Measurements from ENCODE around the gene SPEF1. TPM values are rescaled to one million over a fixed set of nuclear protein-coding genes. Genes with fewer than 3 reads are reported as not detected.
A peak's percentile ranks its signal among the peaks of the same experiment; 100 is the strongest.

Gene SPEF1
- total RNA-seq, 4 donors from 2014 or later: not detected

DNA sequence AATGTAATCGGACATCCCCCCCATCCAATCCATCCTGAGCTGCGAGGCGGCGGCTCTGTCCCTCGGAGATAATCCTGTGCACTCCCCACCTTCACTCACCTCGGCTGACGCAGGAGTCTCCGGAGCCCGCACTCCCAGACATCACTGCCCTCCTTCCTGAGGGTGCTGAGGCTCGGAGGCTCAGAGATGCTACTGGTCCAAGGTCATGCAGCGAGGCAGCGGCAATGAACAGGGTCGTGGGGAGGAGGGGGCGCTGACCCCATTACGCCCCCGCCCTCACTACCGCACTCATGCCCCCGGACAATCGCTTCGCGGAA lies 14.2 kb downstream of the SPEF1 start:
- DNase-seq (ENCODE audit: low spot score in 2 of 2): peak in 1 of 2 donors; percentile 75
- no peaks in the 10 kb centered on the region for H3K36me3 ChIP-seq
- no peaks in the 10 kb centered on the region for H3K9me3 ChIP-seq
- peaks cover 39% of the 10 kb centered on the region for H3K4me1 ChIP-seq
- WGBS: 1% methylated on average over 14 of the region's 21 CpGs
- H3K27me3 ChIP-seq: no peaks in the 10 kb centered on the region
- TF ChIP-seq POLR2A (IDR thresholded peaks at IDR 0.05) (no peak), EP300 (IDR thresholded peaks at IDR 0.05) (no peak)
- no peak overlapping the region for H3K27ac ChIP-seq
- peak overlapping the region; percentile 64 for H3K4me3 ChIP-seq

DNA sequence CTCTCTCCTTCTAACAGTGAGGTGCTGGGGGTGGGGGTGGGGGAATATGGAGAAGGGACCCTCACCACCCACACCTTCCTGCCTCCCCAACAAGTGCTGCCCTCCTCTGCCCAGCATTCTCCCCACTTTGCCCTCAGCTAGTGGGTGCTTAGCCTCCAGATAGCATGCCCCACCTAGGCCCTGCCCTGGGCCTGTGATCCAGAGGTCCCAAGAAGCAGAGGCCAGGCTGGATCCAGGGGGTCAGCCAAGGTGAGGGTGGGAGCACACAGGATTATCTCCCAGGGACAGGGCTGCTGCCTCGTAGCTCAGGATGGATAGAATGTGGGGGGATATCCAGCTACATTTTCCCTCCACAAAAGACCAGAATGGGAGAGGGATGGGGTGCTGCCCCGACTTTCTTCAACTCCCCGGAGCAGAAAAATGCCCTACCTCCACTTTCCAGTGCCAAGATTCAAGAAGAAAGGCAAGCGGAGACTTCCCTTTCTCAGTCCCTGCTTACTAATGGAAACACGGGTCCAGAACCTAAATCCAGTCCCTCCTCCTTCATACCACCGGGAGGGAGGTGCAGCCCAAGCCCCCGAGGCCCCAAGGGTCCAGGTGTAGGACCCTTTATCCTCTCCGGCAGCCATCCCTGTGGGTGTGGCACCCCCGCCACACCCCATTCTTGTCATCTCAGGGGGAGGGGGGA lies 14.7 kb downstream of the SPEF1 start:
- Histone ChIP-seq H3K9me3 (no peaks in the 10 kb centered on the region), H3K4me1 (peaks cover 39% of the 10 kb centered on the region), H3K27me3 (no peaks in the 10 kb centered on the region), H3K4me3 (peak overlapping the region; percentile 64), H3K27ac (no peak overlapping the region), H3K36me3 (no peaks in the 10 kb centered on the region)
- 24% methylated on average over 9 of the region's 9 CpGs for WGBS
- TF ChIP-seq, protein P1, sequence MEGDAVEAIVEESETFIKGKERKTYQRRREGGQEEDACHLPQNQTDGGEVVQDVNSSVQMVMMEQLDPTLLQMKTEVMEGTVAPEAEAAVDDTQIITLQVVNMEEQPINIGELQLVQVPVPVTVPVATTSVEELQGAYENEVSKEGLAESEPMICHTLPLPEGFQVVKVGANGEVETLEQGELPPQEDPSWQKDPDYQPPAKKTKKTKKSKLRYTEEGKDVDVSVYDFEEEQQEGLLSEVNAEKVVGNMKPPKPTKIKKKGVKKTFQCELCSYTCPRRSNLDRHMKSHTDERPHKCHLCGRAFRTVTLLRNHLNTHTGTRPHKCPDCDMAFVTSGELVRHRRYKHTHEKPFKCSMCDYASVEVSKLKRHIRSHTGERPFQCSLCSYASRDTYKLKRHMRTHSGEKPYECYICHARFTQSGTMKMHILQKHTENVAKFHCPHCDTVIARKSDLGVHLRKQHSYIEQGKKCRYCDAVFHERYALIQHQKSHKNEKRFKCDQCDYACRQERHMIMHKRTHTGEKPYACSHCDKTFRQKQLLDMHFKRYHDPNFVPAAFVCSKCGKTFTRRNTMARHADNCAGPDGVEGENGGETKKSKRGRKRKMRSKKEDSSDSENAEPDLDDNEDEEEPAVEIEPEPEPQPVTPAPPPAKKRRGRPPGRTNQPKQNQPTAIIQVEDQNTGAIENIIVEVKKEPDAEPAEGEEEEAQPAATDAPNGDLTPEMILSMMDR (IDR thresholded peaks at IDR 0.05): no peak
- TF ChIP-seq EP300 (IDR thresholded peaks at IDR 0.05): no peak
- TF ChIP-seq POLR2A (IDR thresholded peaks at IDR 0.05): no peak
- TF ChIP-seq POLR2AphosphoS5 (IDR thresholded peaks at IDR 0.05): no peak
- no peak for DNase-seq (ENCODE audit: low spot score in 2 of 2)

- Histone ChIP-seq H3K4me1 (peaks cover 39% of the 10 kb centered on the region), H3K27ac (no peak overlapping the region), H3K27me3 (no peaks in the 10 kb centered on the region), H3K9me3 (no peaks in the 10 kb centered on the region), H3K4me3 (no peak overlapping the region), H3K36me3 (no peaks in the 10 kb centered on the region)
- TF ChIP-seq, protein P1 (IDR thresholded peaks at IDR 0.05): no peak
- TF ChIP-seq POLR2AphosphoS5 (IDR thresholded peaks at IDR 0.05): no peak
- TF ChIP-seq POLR2A (IDR thresholded peaks at IDR 0.05): no peak
- TF ChIP-seq EP300 (IDR thresholded peaks at IDR 0.05): no peak
- WGBS: 57% methylated on average over 3 of the region's 3 CpGs
- no peak for DNase-seq (ENCODE audit: low spot score in 2 of 2)
These were observed 15.9 kb downstream of the SPEF1 start for GRCh38 chr20:3765171-3765882.

DNA sequence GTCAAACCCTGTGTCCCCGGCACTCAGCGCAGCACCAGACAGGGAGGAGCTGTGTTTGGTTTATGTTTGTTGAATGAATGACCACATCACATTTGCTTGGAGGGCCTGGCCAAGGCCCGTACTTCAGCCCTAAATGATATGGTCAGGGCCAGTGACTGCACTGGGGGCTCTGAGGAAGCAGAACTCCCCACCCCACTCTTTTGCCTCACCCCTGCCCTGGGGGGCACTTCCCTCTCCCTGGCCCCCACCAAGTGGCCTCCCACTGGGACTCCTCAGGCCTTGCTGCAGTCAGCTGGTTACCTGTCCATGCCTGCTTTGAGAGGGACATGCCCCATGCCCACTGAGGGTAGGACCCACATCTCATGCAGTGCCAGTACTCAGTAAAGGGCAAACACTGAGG lies 16.6 kb downstream of the SPEF1 start:
- no peaks in the 10 kb centered on the region for H3K27me3 ChIP-seq
- peaks cover 39% of the 10 kb centered on the region for H3K4me1 ChIP-seq
- 86% methylated on average over 3 of the region's 3 CpGs for WGBS
- H3K27ac ChIP-seq: no peak overlapping the region
- H3K4me3 ChIP-seq: no peak overlapping the region
- DNase-seq (ENCODE audit: low spot score in 2 of 2): no peak
- TF ChIP-seq POLR2A (IDR thresholded peaks at IDR 0.05): no peak
- TF ChIP-seq, protein P1 (IDR thresholded peaks at IDR 0.05): no peak
- no peak for TF ChIP-seq EP300 (IDR thresholded peaks at IDR 0.05)
- no peak for TF ChIP-seq POLR2AphosphoS5 (IDR thresholded peaks at IDR 0.05)
- no peaks in the 10 kb centered on the region for H3K9me3 ChIP-seq
- H3K36me3 ChIP-seq: no peaks in the 10 kb centered on the region

DNA sequence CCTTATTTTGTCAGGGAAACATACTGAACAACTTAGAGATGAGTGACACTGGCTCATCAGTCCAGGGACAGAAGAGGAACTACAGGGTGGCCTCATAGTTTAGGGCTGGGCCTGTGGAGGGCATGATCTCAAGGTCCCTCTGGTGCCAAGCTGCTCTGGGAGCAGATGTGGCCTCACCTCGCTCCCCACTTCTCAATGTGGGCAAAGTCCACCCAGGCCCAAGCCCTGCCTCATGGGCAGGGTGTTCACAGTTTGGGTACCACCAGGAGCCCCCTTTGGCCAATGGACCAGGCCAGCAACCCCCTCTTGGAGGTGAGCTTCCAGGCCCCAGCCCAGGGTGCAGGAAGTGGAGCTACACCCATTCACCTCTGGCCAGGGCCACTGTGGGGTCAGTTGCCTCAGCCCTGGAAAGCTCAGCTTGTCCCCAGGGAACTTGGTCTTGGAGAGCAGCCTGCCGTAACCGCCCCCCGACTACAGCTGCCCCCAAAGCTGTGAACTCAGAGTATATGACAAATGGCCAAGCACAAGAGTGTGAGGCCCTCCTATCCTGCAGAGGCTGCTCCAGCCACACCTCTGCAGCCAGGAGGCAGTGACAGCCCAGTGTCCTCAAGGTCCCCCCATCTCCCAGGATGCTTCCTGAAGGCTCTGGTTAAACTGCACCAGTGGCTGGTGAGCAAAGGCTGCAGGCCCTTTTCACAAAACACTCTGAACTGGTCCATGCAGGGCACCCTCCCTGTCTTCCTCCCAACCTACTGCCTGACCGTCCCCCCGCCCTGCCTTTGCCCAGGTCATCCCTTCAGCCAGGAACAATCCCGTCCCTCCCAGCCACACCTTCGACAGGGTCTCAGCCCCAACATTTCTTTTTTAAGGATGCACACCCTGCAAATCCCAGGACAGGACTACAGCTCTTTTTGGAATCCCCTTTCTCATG lies 17.3 kb downstream of the SPEF1 start:
- WGBS: 84% methylated on average over 5 of the region's 8 CpGs
- H3K4me1 ChIP-seq: peaks cover 34% of the 10 kb centered on the region
- H3K4me3 ChIP-seq: no peak overlapping the region
- TF ChIP-seq POLR2A (IDR thresholded peaks at IDR 0.05) (no peak), POLR2AphosphoS5 (IDR thresholded peaks at IDR 0.05) (no peak), EP300 (IDR thresholded peaks at IDR 0.05) (no peak)
- TF ChIP-seq, protein P1 (IDR thresholded peaks at IDR 0.05): no peak
- no peaks in the 10 kb centered on the region for H3K9me3 ChIP-seq
- no peaks in the 10 kb centered on the region for H3K27me3 ChIP-seq
- DNase-seq (ENCODE audit: low spot score in 2 of 2): no peak
- no peaks in the 10 kb centered on the region for H3K36me3 ChIP-seq
- H3K27ac ChIP-seq: no peak overlapping the region

All from suprapubic skin (tissue), 4 donors.